SK-N-DZ (cell line): ENCODE data around the gene AHNAK.
"Not testable (repeated sequence)": the region's sequence is repeated elsewhere in the genome, so short reads cannot be mapped to it uniquely, and the experiment has no call there.

Experiments
- DNase-seq: peaks from one replicate; pipeline ENCODE4 v3.0.0-alpha.2; 2015; ENCODE audit warnings: low spot score

AHNAK gene

GRCh38 chr11:62550478-62550877 is 3.9 kb upstream of the AHNAK start:
- DNase-seq = not testable (repeated sequence)

GRCh38 chr11:62548545-62549335 is 2.1 kb upstream of the AHNAK start:
- DNase-seq = no peak

GRCh38 chr11:62547691-62548281 is 1.2 kb upstream of the AHNAK start:
- no peak for DNase-seq

- DNase-seq = no peak
These were observed 471 bp upstream of the AHNAK start for GRCh38 chr11:62546929-62547625.

GRCh38 chr11:62545437-62546243 is 966 bp downstream of the AHNAK start:
- peak; percentile 84 for DNase-seq

- DNase-seq = no peak
These were observed 1.8 kb downstream of the AHNAK start for GRCh38 chr11:62544581-62545436.

GRCh38 chr11:62543680-62544444 is 2.7 kb downstream of the AHNAK start:
- no peak for DNase-seq

- peak; percentile 75 for DNase-seq
These were observed 3.6 kb downstream of the AHNAK start for GRCh38 chr11:62542750-62543567.

GRCh38 chr11:62542111-62542745 is 4.4 kb downstream of the AHNAK start:
- DNase-seq = no peak

- DNase-seq = no peak
These were observed 5.6 kb downstream of the AHNAK start for GRCh38 chr11:62540804-62541701.

- no peak for DNase-seq
These were observed 7.2 kb downstream of the AHNAK start for GRCh38 chr11:62539238-62539925.

- no peak for DNase-seq
These were observed 8.0 kb downstream of the AHNAK start for GRCh38 chr11:62538470-62539237.

- DNase-seq = no peak
These were observed 10.2 kb downstream of the AHNAK start for GRCh38 chr11:62536301-62536957.

GRCh38 chr11:62535802-62536201 is 10.8 kb downstream of the AHNAK start:
- DNase-seq = no peak

GRCh38 chr11:62534779-62535545 is 11.6 kb downstream of the AHNAK start:
- no peak for DNase-seq
